NCI-H460 (cell line): ENCODE data around the gene PRRT2. TPM values are rescaled to one million over a fixed set of nuclear protein-coding genes. Genes with fewer than 3 reads are reported as not detected.
A peak's percentile ranks its signal among the peaks of the same experiment; 100 is the strongest.

ENCODE experiments used
- DNase-seq: peaks from one replicate; pipeline ENCODE4 v3.0.0-alpha.2; 2016; ENCODE audit warnings: low read depth; ENCODE audit errors: extremely low read depth
- small RNA-seq, 2 experiments: library from RNA; depleted of rRNA; stranded (forward); fragments of <200 nt; gene quantifications; one replicate each; pipeline ENCODE3, GENCODE V24; 2014
- total RNA-seq: library from RNA; depleted of rRNA; stranded (reverse); fragments of >200 nt; shearing (Covaris generic); gene quantifications from 2 replicates; pipeline ENCODE4 v1.2.3, GENCODE V29; 2014; rRNA removed

Gene PRRT2
- total RNA-seq, 1 experiment from 2014 or later, result 0.22 TPM

- DNase-seq, result no peak
Measured at GRCh38 chr16:29854520-29855100, 42.6 kb downstream of the PRRT2 start.

GRCh38 chr16:29857133-29857760, 45.3 kb downstream of the PRRT2 start:
- DNase-seq, result no peak

- no peak for DNase-seq
Measured at GRCh38 chr16:29858149-29858849, 46.3 kb downstream of the PRRT2 start.

GRCh38 chr16:29858974-29859373, 47.0 kb downstream of the PRRT2 start:
- no peak for DNase-seq

- DNase-seq, result no peak
Measured at GRCh38 chr16:29860218-29860617, 48.2 kb downstream of the PRRT2 start.

GRCh38 chr16:29862383-29862883, 50.4 kb downstream of the PRRT2 start:
- DNase-seq, result no peak

GRCh38 chr16:29862884-29863668, 51.1 kb downstream of the PRRT2 start, which contains the start of gene CDIPT:
Gene CDIPT (minus strand): TSS chr16:29863226. CDS start chr16:29862857, 369 bp downstream.
- DNase-seq, result peak; percentile 96

- no peak for DNase-seq
Measured at GRCh38 chr16:29863669-29863984, 51.6 kb downstream of the PRRT2 start.

GRCh38 chr16:29864205-29864604, 52.2 kb downstream of the PRRT2 start:
- DNase-seq, result no peak

Small RNA genes lying within 50 kb of the gene (small RNA-seq; reads per million reads assigned to genes)
- gene AC009133.6 (0 reads per million in 2 experiments), gene AC120114.4 (0 reads per million in 2 experiments)

Other genes starting within 250 kb of the PRRT2 start
- gene SPN, start 148.9 kb upstream of the PRRT2 start, total RNA-seq, result not detected in 2 replicates
- gene QPRT, start 133.0 kb upstream of the PRRT2 start, total RNA-seq, result 0.42 and 1.7 TPM in 2 replicates
- not detected in 2 replicates for gene C16orf54, start 66.2 kb upstream of the PRRT2 start, total RNA-seq
- gene ZG16, start 33.9 kb upstream of the PRRT2 start, total RNA-seq, result not detected in 2 replicates
- 80.3 and 87.9 TPM in 2 replicates for gene KIF22, start 21.4 kb upstream of the PRRT2 start, total RNA-seq
- 206 and 220 TPM in 2 replicates for gene MAZ, start 5.7 kb upstream of the PRRT2 start, total RNA-seq
- gene PAGR1, start 4.0 kb downstream of the PRRT2 start, total RNA-seq, result 23.3 and 25.8 TPM in 2 replicates
- 32.9 and 35.9 TPM in 2 replicates for gene MVP, start 8.3 kb downstream of the PRRT2 start, total RNA-seq
- gene CDIPT, start 51.0 kb downstream of the PRRT2 start, total RNA-seq, result 65.5 and 69.3 TPM in 2 replicates
- gene SEZ6L2, start 87.4 kb downstream of the PRRT2 start, total RNA-seq, result 14.7 and 18.7 TPM in 2 replicates
- 8.5 and 11.6 TPM in 2 replicates for gene ASPHD1, start 88.3 kb downstream of the PRRT2 start, total RNA-seq
- gene KCTD13, start 114.0 kb downstream of the PRRT2 start, total RNA-seq, result 20.1 and 24.0 TPM in 2 replicates
- gene TMEM219, start 149.9 kb downstream of the PRRT2 start, total RNA-seq, result 67.8 and 68.5 TPM in 2 replicates
- gene TAOK2, start 161.7 kb downstream of the PRRT2 start, total RNA-seq, result 20.4 and 22.0 TPM in 2 replicates
- 12.2 and 15.0 TPM in 2 replicates for gene HIRIP3, start 183.4 kb downstream of the PRRT2 start, total RNA-seq
- gene INO80E, start 184.0 kb downstream of the PRRT2 start, total RNA-seq, result 81.3 and 87.8 TPM in 2 replicates
- 0.61 and 1.1 TPM in 2 replicates for gene DOC2A, start 198.8 kb downstream of the PRRT2 start, total RNA-seq
- gene C16orf92, start 211.0 kb downstream of the PRRT2 start, total RNA-seq, result not detected in 2 replicates
- 0.07 TPM in 1 of 2 replicates, not detected in the other for gene TLCD3B, start 219.1 kb downstream of the PRRT2 start, total RNA-seq